GM15510 (cell line): Measurements from ENCODE around the gene DHX8.

ENCODE experiments used
- POLR2A ChIP-seq: IDR thresholded peaks from 3 replicates; pipeline ENCODE4 v1.6.1; 2011; ENCODE audit warnings: borderline replicate concordance; ENCODE audit not compliant: insufficient read length; ENCODE audit errors: extremely low read depth

The DHX8 gene

GRCh38 chr17:43490621-43491020, 6.8 kb downstream of the DHX8 start:
- no peak for TF ChIP-seq POLR2A

- no peak for TF ChIP-seq POLR2A
These were observed 31.9 kb downstream of the DHX8 start for GRCh38 chr17:43515656-43516055.

DNA sequence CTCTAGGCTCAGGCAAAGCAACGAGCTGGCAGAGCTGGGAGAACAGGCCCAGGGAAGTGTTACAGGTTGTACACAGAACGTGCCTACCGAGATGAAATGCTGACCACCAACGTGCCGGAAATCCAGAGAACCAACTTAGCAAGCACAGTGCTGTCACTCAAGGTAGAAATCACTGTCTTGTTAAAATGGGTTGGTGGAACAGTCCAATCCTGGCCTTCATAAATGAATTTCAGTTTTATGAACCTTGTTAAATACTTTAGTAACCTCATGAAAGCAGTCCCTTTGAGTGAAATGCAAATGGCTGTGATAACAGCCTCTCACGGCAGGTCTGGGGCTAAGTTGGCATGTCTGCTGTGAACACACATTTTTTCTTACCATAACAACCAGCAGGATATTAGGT, 33.4 kb downstream of the DHX8 start:
- no peak for TF ChIP-seq POLR2A

GRCh38 chr17:43517615-43518386, 34.0 kb downstream of the DHX8 start:
- no peak for TF ChIP-seq POLR2A

- no peak for TF ChIP-seq POLR2A
These were observed 37.6 kb downstream of the DHX8 start for GRCh38 chr17:43521389-43521788.

DNA sequence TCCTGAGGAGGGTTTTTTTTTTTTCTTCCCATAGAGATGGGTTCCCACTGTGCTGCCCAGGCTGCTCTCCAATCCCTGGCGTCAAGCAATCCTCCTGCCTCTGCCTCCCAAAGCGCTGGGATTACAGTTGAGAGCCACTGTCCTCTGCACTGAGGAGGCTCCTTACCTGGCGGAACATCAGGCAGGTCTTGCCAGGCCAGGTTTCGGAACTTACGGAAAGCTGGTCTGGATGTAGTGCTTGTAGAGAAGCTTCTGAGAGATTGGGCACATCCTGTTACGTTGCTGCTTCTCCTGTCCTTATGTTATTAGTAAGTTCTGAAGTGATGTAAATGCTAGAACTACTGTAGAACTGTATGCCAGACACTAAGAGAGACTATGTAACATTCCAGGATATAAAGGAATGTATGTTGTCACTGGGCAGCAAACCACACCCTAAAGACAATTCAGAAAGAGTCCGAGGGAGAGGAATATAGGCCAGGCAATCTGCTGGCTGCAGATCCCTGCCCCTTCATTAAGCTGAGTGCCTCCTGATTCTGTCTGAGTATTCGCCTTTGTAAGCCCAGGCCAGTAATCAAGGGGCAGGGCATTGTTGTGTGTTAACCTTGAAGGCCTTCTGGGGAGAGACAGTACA, 41.3 kb downstream of the DHX8 start:
- no peak for TF ChIP-seq POLR2A

- no peak for TF ChIP-seq POLR2A
These were observed 43.3 kb downstream of the DHX8 start for GRCh38 chr17:43526886-43527648.

- no peak for TF ChIP-seq POLR2A
These were observed 44.7 kb downstream of the DHX8 start for GRCh38 chr17:43528319-43528987.

GRCh38 chr17:43528988-43529814, 45.4 kb downstream of the DHX8 start:
- no peak for TF ChIP-seq POLR2A

GRCh38 chr17:43529947-43530287, 46.1 kb downstream of the DHX8 start:
- TF ChIP-seq POLR2A = no peak

GRCh38 chr17:43530288-43531081, 46.7 kb downstream of the DHX8 start:
- no peak for TF ChIP-seq POLR2A

GRCh38 chr17:43531082-43531378, 47.3 kb downstream of the DHX8 start:
- TF ChIP-seq POLR2A = no peak

DNA sequence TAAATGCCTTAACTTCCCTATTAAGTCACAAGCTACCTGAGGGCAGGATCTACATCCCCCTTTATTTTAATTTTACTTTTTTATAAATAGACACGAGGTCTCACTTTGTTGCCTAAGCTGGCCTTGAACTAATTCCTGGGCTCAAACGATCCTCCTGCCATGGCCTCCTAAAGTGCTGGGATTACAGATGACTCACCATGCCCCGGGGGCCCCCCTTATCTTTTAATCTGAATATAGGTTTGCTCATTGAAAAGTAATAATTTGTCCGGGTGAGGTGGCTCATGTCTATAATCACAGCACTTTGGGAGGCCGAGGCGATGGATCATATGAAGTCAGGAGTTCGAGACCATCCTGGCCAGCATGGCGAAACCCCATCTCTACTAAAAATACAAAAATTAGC, 48.2 kb downstream of the DHX8 start:
- TF ChIP-seq POLR2A = no peak

- no peak for TF ChIP-seq POLR2A
These were observed 48.8 kb downstream of the DHX8 start for GRCh38 chr17:43532581-43532980.
